HCT116 (cell line): ENCODE measurements around the gene SOHLH2.

Source experiments
- ATF3 ChIP-seq: IDR thresholded peaks from 2 replicates; pipeline ENCODE4 v1.6.1; 2012
- CTCF ChIP-seq, 3 experiments: fragments of 200-600 bp in 1 of 3; sonication (generic) in 1 of 3; IDR thresholded peaks in 2 of 3; conservative IDR thresholded peaks in 1 of 3; 2 replicates each; pipeline ENCODE4 v1.5.1; 2012 to 2017; ENCODE audit warnings: low read depth in 2 of 3, low read length in 2 of 3, antibody characterized with exemption in 1 of 3, borderline replicate concordance in 1 of 3, control low read depth in 1 of 3, mild to moderate bottlenecking in 1 of 3, mixed read lengths in 1 of 3, mixed run types in 1 of 3, moderate library complexity in 1 of 3; ENCODE audit not compliant: insufficient read depth in 1 of 3
- EZH2 ChIP-seq: fragments of 200-600 bp; sonication (generic); IDR thresholded peaks from 2 replicates; pipeline ENCODE4 v1.6.1; 2017; ENCODE audit warnings: antibody characterized with exemption, mixed run types
- EZH2phosphoT487 ChIP-seq: fragments of 200-600 bp; IDR thresholded peaks from 2 replicates; pipeline ENCODE4 v1.6.1; 2018; ENCODE audit warnings: antibody characterized with exemption, borderline replicate concordance
- POLR2A ChIP-seq: IDR thresholded peaks from 2 replicates; pipeline ENCODE4 v1.7.0; 2011; ENCODE audit warnings: borderline replicate concordance; ENCODE audit not compliant: insufficient read depth, insufficient read length; ENCODE audit errors: extremely low read depth
- POLR2AphosphoS5 ChIP-seq: IDR thresholded peaks from 2 replicates; pipeline ENCODE4 v1.6.1; 2011; ENCODE audit warnings: mild to moderate bottlenecking, low read depth, low read length, moderate library complexity
- RAD21 ChIP-seq: IDR thresholded peaks from 2 replicates; pipeline ENCODE4 v1.6.1; 2012; ENCODE audit warnings: low read depth, mild to moderate bottlenecking
- SIN3A ChIP-seq: IDR thresholded peaks from 2 replicates; pipeline ENCODE4 v1.6.1; 2012; ENCODE audit warnings: low read depth
- SP1 ChIP-seq: IDR thresholded peaks from 2 replicates; pipeline ENCODE4 v1.6.1; 2012; ENCODE audit warnings: low read depth
- TCF7L2 ChIP-seq: IDR thresholded peaks from 2 replicates; pipeline ENCODE4 v1.7.0; 2011; ENCODE audit warnings: borderline replicate concordance, inconsistent platforms; ENCODE audit not compliant: insufficient read depth, insufficient read length; ENCODE audit errors: extremely low read depth
- YY1 ChIP-seq: IDR thresholded peaks from 2 replicates; pipeline ENCODE4 v1.6.1; 2011; ENCODE audit warnings: low read length, low read depth, moderate library complexity, mild to moderate bottlenecking; ENCODE audit not compliant: insufficient replicate concordance; ENCODE audit errors: extremely low read depth
- ZFX ChIP-seq: fragments of 450-650 bp; IDR thresholded peaks from 2 replicates; pipeline ENCODE4 v1.6.1; 2017
- ZNF274 ChIP-seq: fragments of 200-500 bp; sonication (Bioruptor generic); IDR thresholded peaks from 2 replicates; pipeline ENCODE4 v1.6.1; 2014; ENCODE audit warnings: mild to moderate bottlenecking, low read depth, low read length, inconsistent platforms

- TF ChIP-seq CTCF (IDR thresholded peaks at IDR 0.05 in 2 of 3, conservative IDR thresholded peaks at IDR 0.05 in 1 of 3; ENCODE audit: borderline replicate concordance in 1 of 3, insufficient read depth in 1 of 3, low read depth in 2 of 3, low read length in 2 of 3), result no peak
- no peak for TF ChIP-seq EZH2phosphoT487
- TF ChIP-seq ZNF274, result no peak
- TF ChIP-seq ATF3, result no peak
- TF ChIP-seq SIN3A, result no peak
- no peak for TF ChIP-seq SP1
- TF ChIP-seq TCF7L2, result no peak
- TF ChIP-seq RAD21, result no peak
- no peak for TF ChIP-seq ZFX
- TF ChIP-seq EZH2, result no peak
- TF ChIP-seq YY1, result no peak
- TF ChIP-seq POLR2AphosphoS5, result no peak
- TF ChIP-seq POLR2A, result no peak
Measured at GRCh38 chr13:36143738-36144137, 70.6 kb downstream of the SOHLH2 start.
